Common myeloid progenitor, CD34-positive (primary cell): ENCODE measurements around the gene KLF2.

Experiments used
- CTCF ChIA-PET: fragments of 350-600 bp; sonication (Branson Sonifier 250); formaldehyde crosslinking; loops from one replicate; lab custom pipeline; 2021; ENCODE audit warnings: antibody characterized with exemption; lab: Charles Lee
- POLR2A ChIA-PET: fragments of 350-600 bp; sonication (Branson Sonifier 250); formaldehyde crosslinking; loops from one replicate; lab custom pipeline; 2021; ENCODE audit warnings: antibody characterized with exemption; lab: Charles Lee
- DNase-seq, 3 donors: peaks; one replicate each; pipeline versions ENCODE4 v3.0.0 to v3.0.0-alpha.2; 2013
- H3K27ac ChIP-seq, 2 experiments: 1 replicate in 1 of 2; 2 replicates in 1 of 2; pipeline ENCODE4 v1.7.0; 2013; ENCODE audit warnings: inconsistent platforms in 2 of 2, low read length in 2 of 2, mild to moderate bottlenecking in 2 of 2, low read depth in 1 of 2, moderate library complexity in 1 of 2; ENCODE audit not compliant: severe bottlenecking in 2 of 2, insufficient read depth in 1 of 2, poor library complexity in 1 of 2
- H3K27me3 ChIP-seq, 5 experiments: replicated peaks in 2 of 5; 1 replicate in 3 of 5; 2 replicates in 2 of 5; pipeline versions ENCODE4 v1.6.1 to v1.7.0; 2013; ENCODE audit warnings: low read length in 4 of 5, mild to moderate bottlenecking in 2 of 5, moderate library complexity in 2 of 5, inconsistent platforms in 1 of 5; ENCODE audit not compliant: insufficient read depth in 5 of 5, control insufficient read depth in 4 of 5
- H3K36me3 ChIP-seq, 4 experiments: 1 replicate in 2 of 4; 2 replicates in 2 of 4; pipeline versions ENCODE4 v1.6.1 to v1.7.0; 2013; ENCODE audit warnings: low read length in 3 of 4, control low read depth in 1 of 4, mild to moderate bottlenecking in 1 of 4; ENCODE audit not compliant: control insufficient read depth in 4 of 4, insufficient read depth in 4 of 4
- H3K4me1 ChIP-seq, 4 experiments: 1 replicate in 3 of 4; 2 replicates in 1 of 4; pipeline versions ENCODE4 v1.6.1 to v1.7.1; 2013; ENCODE audit warnings: low read length in 3 of 4, mild to moderate bottlenecking in 3 of 4, control low read depth in 1 of 4, inconsistent platforms in 1 of 4, moderate library complexity in 1 of 4; ENCODE audit not compliant: control insufficient read depth in 4 of 4, insufficient read depth in 4 of 4; ENCODE audit errors: control extremely low read depth in 1 of 4
- H3K4me3 ChIP-seq, 7 experiments: 1 replicate in 4 of 7; 2 replicates in 3 of 7; pipeline versions ENCODE4 v1.5.1 to v1.7.0; 2013; ENCODE audit warnings: mild to moderate bottlenecking in 7 of 7, low read length in 6 of 7, moderate library complexity in 6 of 7, inconsistent platforms in 2 of 7, low read depth in 2 of 7, control low read depth in 1 of 7; ENCODE audit not compliant: insufficient read depth in 4 of 7, control insufficient read depth in 1 of 7; ENCODE audit errors: extremely low read depth in 1 of 7
- H3K9me3 ChIP-seq, 5 experiments: 1 replicate in 4 of 5; 2 replicates in 1 of 5; pipeline versions ENCODE4 v1.6.1 to v1.7.1; 2013; ENCODE audit warnings: low read length in 4 of 5, mild to moderate bottlenecking in 2 of 5, inconsistent platforms in 1 of 5, low read depth in 1 of 5, moderate library complexity in 1 of 5; ENCODE audit not compliant: control insufficient read depth in 4 of 5, insufficient read depth in 2 of 5; ENCODE audit errors: control extremely low read depth in 1 of 5
- WGBS: methylation state at CpG from one replicate; pipeline ENCODE4 v1.1.5; 2013; ENCODE audit not compliant: insufficient coverage; 5-methylcytosine and 5-hydroxymethylcytosine counted together

Gene KLF2

DNA sequence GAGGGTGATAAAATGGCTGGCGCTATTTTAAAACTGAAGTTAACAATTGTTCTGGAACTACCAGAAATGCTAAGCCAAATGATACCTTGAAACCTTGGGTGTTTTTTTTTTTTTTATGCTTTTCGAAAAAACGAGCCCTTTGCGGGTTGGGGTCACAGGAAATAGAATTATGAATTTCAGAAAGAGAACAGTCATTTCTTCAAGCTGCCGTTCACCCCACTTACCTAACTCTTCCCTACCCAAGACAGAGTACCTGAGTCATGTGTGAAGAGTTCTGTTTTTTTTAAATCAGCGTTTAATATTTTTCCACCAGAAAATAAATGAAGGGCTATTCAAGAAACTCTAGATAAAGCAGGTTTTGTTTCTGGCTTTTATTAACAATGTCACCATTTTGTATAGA is 35.3 kb downstream of the KLF2 start:
- CTCF ChIA-PET = interaction anchor here (1.4 to 2.0 kb wide), 4 partner anchors 12 to 162 kb away, joined by 3 to 5 read pairs (median 4); partner anchors contain the start of gene AP1M1
- Histone ChIP-seq H3K27me3 (peaks cover 0 to under 1% (median 0%) of the 10 kb centered on the region in 5 experiments), H3K27ac (no peak overlapping the region), H3K4me3 (no peak overlapping the region), H3K9me3 (no peaks in the 10 kb centered on the region), H3K36me3 (peaks cover 0 to 25% (median 9%) of the 10 kb centered on the region in 4 experiments), H3K4me1 (peaks cover 0 to 12% (median 6%) of the 10 kb centered on the region in 4 experiments)
- POLR2A ChIA-PET = interaction anchor here (0.9 kb wide), 1 partner anchor 30 kb away, joined by 3 read pairs; no protein-coding TSS in a partner anchor
- DNase-seq = no peak
- WGBS = 100% methylated on average over 2 of the region's 6 CpGs

DNA sequence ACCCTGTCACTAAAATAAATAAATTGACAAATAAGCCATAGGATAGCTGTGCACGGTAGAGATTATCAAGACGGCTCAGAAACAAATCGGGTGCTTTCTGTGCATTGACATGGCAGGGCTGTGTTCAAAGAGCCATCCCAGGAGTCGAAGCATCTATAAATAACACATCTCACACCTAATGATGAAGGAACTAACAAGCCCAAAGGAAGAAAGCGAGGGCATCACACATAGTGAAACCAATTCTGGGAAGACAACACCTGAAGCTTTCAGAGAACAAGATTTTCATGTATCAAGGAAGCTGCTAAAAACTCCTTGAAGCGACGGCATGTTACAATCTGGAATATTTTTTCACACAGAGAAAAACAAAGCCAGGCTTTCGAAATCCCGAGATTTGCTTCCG is 36.1 kb downstream of the KLF2 start:
- H3K4me1 ChIP-seq = peaks cover 3 to 17% (median 13%) of the 10 kb centered on the region in 4 experiments
- WGBS = 98% methylated on average over 8 of the region's 10 CpGs
- H3K4me3 ChIP-seq = no peak overlapping the region
- ChIA-PET CTCF (interaction anchor here (1.3 to 2.5 kb wide), 6 partner anchors 11 to 113 kb away, joined by 4 to 15 read pairs (median 6); no protein-coding TSS in a partner anchor), POLR2A (interaction anchor here (0.6 kb wide), 1 partner anchor 106 kb away, joined by 3 read pairs; no protein-coding TSS in a partner anchor)
- H3K27ac ChIP-seq = no peak overlapping the region
- peaks cover 0 to 2% (median 0%) of the 10 kb centered on the region in 5 experiments for H3K27me3 ChIP-seq
- no peaks in the 10 kb centered on the region for H3K9me3 ChIP-seq
- H3K36me3 ChIP-seq = peaks cover 0 to 19% (median 7%) of the 10 kb centered on the region in 4 experiments
- DNase-seq = no peak

DNA sequence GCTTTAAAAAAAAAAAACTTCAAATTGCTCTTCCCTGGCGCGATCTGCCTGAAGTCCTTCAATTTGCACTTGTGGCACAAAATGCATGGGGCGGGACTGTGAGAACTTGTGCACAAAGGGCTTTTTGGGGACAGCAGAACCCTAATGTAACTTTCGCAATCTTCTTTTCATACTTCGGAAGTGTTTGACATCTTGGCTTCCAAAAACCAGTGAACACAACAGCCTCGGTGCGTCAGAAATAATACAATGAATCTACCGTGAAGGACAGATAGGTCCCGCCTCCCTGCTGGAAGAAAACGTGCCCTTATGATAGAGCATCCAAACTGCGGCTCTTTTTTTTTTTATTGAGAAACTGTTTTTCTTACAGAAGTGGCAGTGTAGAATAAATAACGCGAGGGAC is 36.6 kb downstream of the KLF2 start:
- no peak for DNase-seq
- peaks cover 0 to 18% (median 5%) of the 10 kb centered on the region in 4 experiments for H3K36me3 ChIP-seq
- H3K9me3 ChIP-seq = no peaks in the 10 kb centered on the region
- H3K4me1 ChIP-seq = peaks cover 8 to 23% (median 18%) of the 10 kb centered on the region in 4 experiments
- WGBS = 95% methylated on average over 13 of the region's 13 CpGs
- H3K27me3 ChIP-seq = peaks cover 0 to 2% (median 0%) of the 10 kb centered on the region in 5 experiments
- no peak overlapping the region for H3K4me3 ChIP-seq
- no peak overlapping the region for H3K27ac ChIP-seq
- ChIA-PET POLR2A (interaction anchor here (0.6 kb wide), 1 partner anchor 107 kb away, joined by 3 read pairs; no protein-coding TSS in a partner anchor), CTCF (interaction anchor here (1.3 to 2.5 kb wide), 5 partner anchors 16 to 114 kb away, joined by 4 to 15 read pairs (median 7); no protein-coding TSS in a partner anchor)

GRCh38 chr19:16361926-16362325 is 37.3 kb downstream of the KLF2 start:
- Histone ChIP-seq H3K27ac (no peak overlapping the region), H3K9me3 (no peaks in the 10 kb centered on the region), H3K27me3 (peaks cover 0 to 2% (median 0%) of the 10 kb centered on the region in 5 experiments), H3K36me3 (peaks cover 0 to 18% (median 5%) of the 10 kb centered on the region in 4 experiments), H3K4me3 (no peak overlapping the region), H3K4me1 (peaks cover 15 to 29% (median 25%) of the 10 kb centered on the region in 4 experiments)
- DNase-seq = no peak
- ChIA-PET POLR2A (interaction anchor here (0.8 kb wide), 1 partner anchor 34 kb away, joined by 4 read pairs; no protein-coding TSS in a partner anchor), CTCF (interaction anchor here (1.3 to 2.5 kb wide), 4 partner anchors 14 to 25 kb away, joined by 5 to 15 read pairs (median 9); no protein-coding TSS in a partner anchor)
- WGBS = 100% methylated on average over 6 of the region's 10 CpGs

DNA sequence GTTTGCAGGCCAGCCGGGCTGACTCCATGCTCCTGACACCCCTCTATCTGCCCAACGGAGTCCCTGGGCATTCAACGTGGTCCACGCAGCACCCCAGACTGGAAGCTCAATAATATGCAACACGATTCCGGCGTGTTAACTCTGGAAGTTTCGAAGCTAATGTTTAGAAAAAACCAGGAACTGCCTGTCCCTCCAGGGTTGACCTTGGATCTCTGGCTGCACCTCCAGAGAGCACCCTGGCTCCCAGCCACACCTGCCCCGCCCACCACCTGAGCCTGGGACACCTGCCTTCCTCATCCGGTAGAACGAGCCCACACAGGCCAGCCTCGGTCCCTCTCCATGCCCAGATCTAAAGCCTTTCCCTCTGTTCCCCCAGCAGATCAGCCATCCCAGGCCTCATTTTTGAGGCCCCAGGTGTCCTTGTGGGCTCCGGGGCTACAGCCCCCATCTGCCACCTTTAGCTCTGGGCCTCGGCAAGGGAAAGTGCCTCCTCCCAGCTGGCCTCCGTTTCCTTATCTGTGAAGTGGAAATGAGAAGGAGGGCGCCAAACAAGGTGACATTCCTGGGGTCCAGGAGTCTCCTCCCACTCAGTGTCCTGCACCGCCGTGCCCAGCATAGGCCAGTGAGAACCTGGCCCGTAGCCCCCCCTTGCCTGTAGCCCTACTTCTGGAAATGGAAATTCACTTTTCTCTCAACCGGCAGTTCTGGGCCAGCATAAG is 38.7 kb downstream of the KLF2 start:
- no peak for DNase-seq
- no peaks in the 10 kb centered on the region for H3K9me3 ChIP-seq
- POLR2A ChIA-PET = no interaction called here
- no peak overlapping the region for H3K4me3 ChIP-seq
- no peak overlapping the region for H3K27ac ChIP-seq
- WGBS = 95% methylated on average over 18 of the region's 20 CpGs
- H3K4me1 ChIP-seq = peaks cover 23 to 43% (median 38%) of the 10 kb centered on the region in 4 experiments
- CTCF ChIA-PET = interaction anchor here (0.9 to 2.5 kb wide), 3 partner anchors 12 to 23 kb away, joined by 3 to 11 read pairs (median 5); no protein-coding TSS in a partner anchor
- peaks cover 0 to 2% (median 0%) of the 10 kb centered on the region in 5 experiments for H3K27me3 ChIP-seq
- H3K36me3 ChIP-seq = peaks cover 0 to 13% (median 3%) of the 10 kb centered on the region in 4 experiments

DNA sequence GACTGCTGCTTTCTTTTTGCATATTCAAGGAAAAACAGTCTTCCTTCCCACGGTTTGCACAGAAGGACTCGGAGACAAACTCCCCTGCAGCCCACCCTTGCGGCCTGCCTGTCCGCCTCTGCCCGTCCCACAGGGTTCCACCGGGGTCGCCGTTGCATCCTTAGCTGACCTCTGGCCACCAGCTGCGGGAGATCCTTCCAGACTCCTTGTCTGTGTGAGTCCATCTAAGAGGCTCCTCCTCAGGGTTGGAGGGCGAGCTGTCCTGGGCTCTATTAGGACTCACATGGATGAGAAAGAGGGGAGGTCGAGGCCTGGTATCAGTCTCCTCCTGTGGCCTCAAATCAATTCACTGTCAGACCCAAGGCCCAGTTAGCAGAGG is 39.2 kb downstream of the KLF2 start:
- Histone ChIP-seq H3K4me1 (peaks cover 28 to 46% (median 42%) of the 10 kb centered on the region in 4 experiments), H3K27ac (no peak overlapping the region)

More for the DNA sequence above, 39.2 kb downstream of the KLF2 start:
- Histone ChIP-seq H3K4me3 (no peak overlapping the region), H3K27me3 (peaks cover 0 to 2% (median 0%) of the 10 kb centered on the region in 5 experiments), H3K36me3 (peaks cover 0 to 13% (median 3%) of the 10 kb centered on the region in 4 experiments), H3K9me3 (no peaks in the 10 kb centered on the region)
- CTCF ChIA-PET = interaction anchor here (0.9 kb wide), 1 partner anchor 12 kb away, joined by 3 read pairs; no protein-coding TSS in a partner anchor
- POLR2A ChIA-PET = no interaction called here
- no peak for DNase-seq
- 96% methylated on average over 10 of the region's 11 CpGs for WGBS
